Smooth muscle cell (in vitro differentiated cells): Measurements from ENCODE around the gene GUCY2C. TPM values are rescaled to one million over a fixed set of nuclear protein-coding genes. Genes with fewer than 3 reads are reported as not detected.

ENCODE experiments used
- DNase-seq: peaks from one replicate; lab custom pipeline; 2025; ENCODE audit not compliant: unreplicated experiment; lab: John Stamatoyannopoulos, UW
- H2AFZ ChIP-seq: fragments of 200-600 bp; sonication (generic); 2 replicates; pipeline ENCODE4 v1.6.0; 2016; ENCODE audit warnings: antibody characterized with exemption, low read depth, mild to moderate bottlenecking
- H3F3A ChIP-seq: fragments of 200-600 bp; sonication (generic); 2 replicates; pipeline ENCODE4 v1.6.0; 2017; ENCODE audit warnings: antibody characterized with exemption, low read depth
- H3K27ac ChIP-seq: fragments of 200-600 bp; sonication (generic); 2 replicates; pipeline ENCODE4 v1.5.1; 2016; ENCODE audit warnings: low read depth, mild to moderate bottlenecking
- H3K27me3 ChIP-seq: fragments of 200-600 bp; sonication (generic); 2 replicates; pipeline ENCODE4 v1.6.1; 2016; ENCODE audit warnings: low read depth, mild to moderate bottlenecking
- H3K36me3 ChIP-seq: fragments of 200-600 bp; sonication (generic); 2 replicates; pipeline ENCODE4 v1.5.1; 2016; ENCODE audit warnings: low read depth
- H3K4me1 ChIP-seq: fragments of 200-600 bp; sonication (generic); 2 replicates; pipeline ENCODE4 v1.5.1; 2016; ENCODE audit warnings: low read depth
- H3K4me2 ChIP-seq: fragments of 200-600 bp; sonication (generic); 2 replicates; pipeline ENCODE4 v1.6.0; 2016; ENCODE audit warnings: mild to moderate bottlenecking
- H3K4me3 ChIP-seq: fragments of 200-600 bp; sonication (generic); 2 replicates; pipeline ENCODE4 v1.5.1; 2016; ENCODE audit warnings: mild to moderate bottlenecking
- H3K79me2 ChIP-seq: fragments of 200-600 bp; sonication (generic); 2 replicates; pipeline ENCODE4 v1.6.0; 2016; ENCODE audit warnings: low read depth, mild to moderate bottlenecking
- H3K9ac ChIP-seq: fragments of 200-600 bp; sonication (generic); 2 replicates; pipeline ENCODE4 v1.6.0; 2016; ENCODE audit warnings: low read depth
- H3K9me3 ChIP-seq: fragments of 200-600 bp; sonication (generic); replicated peaks from 2 replicates; pipeline ENCODE4 v1.5.1; 2016; ENCODE audit warnings: low read depth
- H4K20me1 ChIP-seq: fragments of 200-600 bp; sonication (generic); 2 replicates; pipeline ENCODE4 v1.6.0; 2016; ENCODE audit warnings: low read depth
- WGBS: methylation state at CpG from one replicate; pipeline ENCODE4 v1.1.7; 2016; ENCODE audit warnings: low lambda C conversion rate; 5-methylcytosine and 5-hydroxymethylcytosine counted together
- polyA plus RNA-seq: library from polyadenylated mRNA; unstranded; fragments of >200 nt; fragmentation: Nextera tagmentation; extraction: Ambion mirVana; gene quantifications from 2 replicates; pipeline ENCODE4 v1.2.1, GENCODE V29; 2016
- total RNA-seq: library from RNA; depleted of rRNA; stranded (reverse); fragments of >200 nt; gene quantifications from 2 replicates; pipeline ENCODE4 v1.2.3, GENCODE V29; 2014
- TF ChIP-seq, protein P1 (sequence below): fragments of 200-600 bp; sonication (generic); IDR thresholded peaks from 2 replicates; pipeline ENCODE4 v1.5.1; 2017; ENCODE audit warnings: borderline replicate concordance, mild to moderate bottlenecking, antibody characterized with exemption; ENCODE audit not compliant: insufficient read depth, poor library complexity, severe bottlenecking

GUCY2C gene
- total and polyA plus RNA-seq, 2 experiments from 2014 or later, result not detected

DNA sequence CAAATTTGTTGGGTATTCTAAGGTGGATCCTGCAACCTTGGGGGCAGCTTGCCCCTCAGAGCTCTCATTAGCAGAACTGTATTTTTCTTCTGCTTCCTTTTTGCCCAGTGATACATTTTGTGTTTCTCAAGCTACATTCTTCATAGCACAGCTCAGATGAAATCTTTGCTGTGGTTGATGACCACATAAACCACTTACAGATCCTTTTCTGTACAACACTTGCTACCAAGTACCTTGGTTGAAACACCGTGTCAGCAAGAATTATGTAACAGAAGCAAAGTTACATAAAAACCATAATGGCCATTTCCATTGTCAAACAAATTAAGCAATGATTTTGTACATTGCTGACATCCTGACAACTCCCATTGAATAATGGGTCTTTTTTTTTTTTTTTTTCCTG is 119.1 kb downstream of the GUCY2C start:
- TF ChIP-seq, protein P1, sequence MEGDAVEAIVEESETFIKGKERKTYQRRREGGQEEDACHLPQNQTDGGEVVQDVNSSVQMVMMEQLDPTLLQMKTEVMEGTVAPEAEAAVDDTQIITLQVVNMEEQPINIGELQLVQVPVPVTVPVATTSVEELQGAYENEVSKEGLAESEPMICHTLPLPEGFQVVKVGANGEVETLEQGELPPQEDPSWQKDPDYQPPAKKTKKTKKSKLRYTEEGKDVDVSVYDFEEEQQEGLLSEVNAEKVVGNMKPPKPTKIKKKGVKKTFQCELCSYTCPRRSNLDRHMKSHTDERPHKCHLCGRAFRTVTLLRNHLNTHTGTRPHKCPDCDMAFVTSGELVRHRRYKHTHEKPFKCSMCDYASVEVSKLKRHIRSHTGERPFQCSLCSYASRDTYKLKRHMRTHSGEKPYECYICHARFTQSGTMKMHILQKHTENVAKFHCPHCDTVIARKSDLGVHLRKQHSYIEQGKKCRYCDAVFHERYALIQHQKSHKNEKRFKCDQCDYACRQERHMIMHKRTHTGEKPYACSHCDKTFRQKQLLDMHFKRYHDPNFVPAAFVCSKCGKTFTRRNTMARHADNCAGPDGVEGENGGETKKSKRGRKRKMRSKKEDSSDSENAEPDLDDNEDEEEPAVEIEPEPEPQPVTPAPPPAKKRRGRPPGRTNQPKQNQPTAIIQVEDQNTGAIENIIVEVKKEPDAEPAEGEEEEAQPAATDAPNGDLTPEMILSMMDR, result no peak
- WGBS, result 13% methylated on average over 1 of the region's 1 CpG

DNA sequence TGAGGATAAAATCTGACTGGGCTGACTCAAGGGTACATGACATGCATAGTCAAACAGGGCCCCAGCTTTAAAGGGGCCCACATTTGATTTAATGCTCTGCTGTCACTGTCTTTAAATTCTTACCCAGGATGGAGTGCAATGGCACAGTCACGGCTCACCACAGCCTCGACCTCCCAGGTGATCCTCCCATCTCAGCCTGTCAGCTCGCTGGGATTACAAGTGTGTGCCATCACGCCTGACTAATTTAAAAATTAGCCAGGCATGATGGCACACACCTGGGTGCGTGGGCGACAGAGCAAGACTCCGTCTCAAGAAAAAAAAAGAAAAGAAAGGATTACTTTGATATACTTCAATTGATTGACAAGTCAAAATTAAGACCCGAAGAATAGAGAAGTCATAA is 119.5 kb downstream of the GUCY2C start:
- Histone ChIP-seq H3K9ac (no peak overlapping the region), H3K27ac (no peak overlapping the region), H3K27me3 (no peaks in the 10 kb centered on the region), H2AFZ (no peak overlapping the region), H3K79me2 (no peaks in the 10 kb centered on the region), H3K4me3 (no peak overlapping the region), H4K20me1 (no peaks in the 10 kb centered on the region), H3K36me3 (no peaks in the 10 kb centered on the region), H3K9me3 (no peaks in the 10 kb centered on the region), H3F3A (no peaks in the 10 kb centered on the region), H3K4me1 (no peaks in the 10 kb centered on the region), H3K4me2 (no peak overlapping the region)
- TF ChIP-seq, protein P1, result no peak
- 82% methylated on average over 8 of the region's 8 CpGs for WGBS
- no peak for DNase-seq

More for the DNA sequence above, 119.1 kb downstream of the GUCY2C start:
- no peaks in the 10 kb centered on the region for H3K9me3 ChIP-seq
- H3K79me2 ChIP-seq, result no peaks in the 10 kb centered on the region
- H3K4me3 ChIP-seq, result no peak overlapping the region
- H3K27ac ChIP-seq, result no peak overlapping the region
- H3K27me3 ChIP-seq, result no peaks in the 10 kb centered on the region
- H2AFZ ChIP-seq, result no peak overlapping the region
- no peak for DNase-seq
- H3K36me3 ChIP-seq, result no peaks in the 10 kb centered on the region
- no peaks in the 10 kb centered on the region for H3K4me1 ChIP-seq
- H3K4me2 ChIP-seq, result no peak overlapping the region
- no peaks in the 10 kb centered on the region for H4K20me1 ChIP-seq
- H3K9ac ChIP-seq, result no peak overlapping the region
- no peaks in the 10 kb centered on the region for H3F3A ChIP-seq

DNA sequence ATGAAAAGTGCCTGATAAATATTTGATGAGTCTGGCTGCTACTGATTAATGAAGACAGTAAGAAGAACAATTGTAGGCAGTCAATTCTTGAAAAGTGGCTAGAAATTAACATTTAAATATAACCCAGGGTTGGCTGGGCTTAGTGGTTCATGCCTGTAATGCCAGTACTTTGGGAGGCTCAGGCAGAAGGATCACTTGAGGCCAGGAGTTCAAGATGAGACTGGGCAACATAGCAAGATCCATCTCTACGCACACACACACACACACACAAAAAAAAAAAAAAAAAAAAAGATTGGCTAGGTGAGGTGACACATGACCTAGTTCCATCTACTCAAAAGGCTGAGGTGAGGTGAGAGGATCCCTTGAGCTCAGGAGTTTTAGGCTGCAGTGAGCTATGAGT is 120.8 kb downstream of the GUCY2C start:
- H3K4me3 ChIP-seq, result no peak overlapping the region

DNA sequence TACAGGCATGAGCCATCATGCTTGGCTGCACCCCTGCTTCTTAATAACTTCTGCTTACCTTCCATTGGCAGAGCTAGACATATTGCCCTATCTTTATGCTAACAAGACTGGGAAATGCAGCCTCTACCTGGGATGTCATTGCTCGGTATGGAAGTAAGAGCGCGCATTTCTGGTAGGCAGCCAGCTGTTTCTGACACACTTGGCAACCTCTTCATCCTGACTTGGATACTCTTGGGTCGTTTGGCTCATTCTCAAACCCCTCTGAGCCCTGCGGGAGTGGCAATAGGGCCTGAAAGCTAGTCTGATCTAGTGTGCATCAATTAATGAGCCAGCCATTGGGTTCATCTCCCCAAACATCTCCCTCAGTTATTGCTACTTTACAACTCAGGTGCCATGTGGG is 123.3 kb downstream of the GUCY2C start:
- WGBS, result 94% methylated on average over 5 of the region's 5 CpGs
- no peaks in the 10 kb centered on the region for H3K9me3 ChIP-seq

More for the DNA sequence above, 120.8 kb downstream of the GUCY2C start:
- Histone ChIP-seq H3K27me3 (no peaks in the 10 kb centered on the region), H2AFZ (no peak overlapping the region), H3K27ac (no peak overlapping the region), H3K9me3 (no peaks in the 10 kb centered on the region), H3K9ac (no peak overlapping the region), H4K20me1 (no peaks in the 10 kb centered on the region), H3K4me1 (no peaks in the 10 kb centered on the region), H3K36me3 (no peaks in the 10 kb centered on the region), H3K4me2 (no peak overlapping the region), H3F3A (no peaks in the 10 kb centered on the region), H3K79me2 (no peaks in the 10 kb centered on the region)
- TF ChIP-seq, protein P1, result no peak
- DNase-seq, result no peak
- WGBS, result 100% methylated on average over 1 of the region's 1 CpG

More for the DNA sequence above, 123.3 kb downstream of the GUCY2C start:
- no peak for DNase-seq
- H3K79me2 ChIP-seq, result no peaks in the 10 kb centered on the region
- H3K4me3 ChIP-seq, result no peak overlapping the region
- no peak overlapping the region for H2AFZ ChIP-seq
- H4K20me1 ChIP-seq, result no peaks in the 10 kb centered on the region
- TF ChIP-seq, protein P1, result no peak
- no peaks in the 10 kb centered on the region for H3K36me3 ChIP-seq
- H3K9ac ChIP-seq, result no peak overlapping the region
- H3K4me1 ChIP-seq, result no peaks in the 10 kb centered on the region
- no peak overlapping the region for H3K27ac ChIP-seq
- no peaks in the 10 kb centered on the region for H3F3A ChIP-seq
- no peaks in the 10 kb centered on the region for H3K27me3 ChIP-seq
- no peak overlapping the region for H3K4me2 ChIP-seq
